ENCODE measurements around the gene CDH4. TPM values are rescaled to one million over a fixed set of nuclear protein-coding genes. Genes with fewer than 3 reads are reported as not detected.

The CDH4 gene
- polyA plus RNA-seq, 1 donor (not counting 4 experiments of a cell fraction or from before 2014, with no cell fraction given): 2.2 TPM

DNA sequence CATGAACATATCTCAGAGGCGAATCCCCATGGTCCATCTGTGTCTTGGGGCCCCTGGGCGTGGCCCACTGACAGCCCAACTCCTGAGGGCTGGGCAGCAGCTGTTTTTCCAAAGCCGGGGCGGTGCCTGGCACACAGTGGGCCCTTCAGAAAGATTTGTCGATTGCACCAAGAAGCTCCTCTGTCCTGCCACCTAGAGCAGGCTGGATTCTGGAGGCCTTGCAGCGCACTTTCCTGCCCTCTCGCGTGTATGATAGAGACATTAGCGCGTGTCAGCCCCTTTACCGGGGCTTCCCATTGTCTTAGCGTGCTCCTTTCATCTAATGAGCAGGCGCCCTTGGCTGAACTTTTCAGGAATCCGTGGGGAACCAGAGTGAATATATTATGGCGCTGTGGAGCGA, 45.4 kb downstream of the CDH4 start:
- FAIRE-seq (no peak), DNase-seq (ENCODE audit: low read depth, low spot score) (no peak)
- Histone ChIP-seq H3K36me3 (ENCODE audit: control insufficient read depth in 2 of 2, extremely low read depth in 1 of 2, insufficient read depth in 2 of 2, low read length in 2 of 2) (no peaks in the 10 kb centered on the region), H3K79me2 (ENCODE audit: control insufficient read depth, insufficient read depth, low read length) (peaks cover 8% of the 10 kb centered on the region), H3K4me1 (ENCODE audit: control insufficient read depth, extremely low read depth, insufficient read depth, low read length) (peaks cover 11% of the 10 kb centered on the region), H3K4me2 (ENCODE audit: control insufficient read depth, extremely low read depth, insufficient read depth, low read depth, low read length) (no peak overlapping the region), H3K9me1 (ENCODE audit: control insufficient read depth, extremely low read depth, insufficient read depth, low read length) (peaks cover 2% of the 10 kb centered on the region), H3K9ac (ENCODE audit: control insufficient read depth, extremely low read depth, insufficient read depth, low read length) (no peak overlapping the region), H3K27ac (ENCODE audit: control insufficient read depth, insufficient read depth, low read length) (no peak overlapping the region), H3K9me3 (ENCODE audit: control insufficient read depth, low read depth, low read length) (no peaks in the 10 kb centered on the region), H3K4me3 (ENCODE audit: control insufficient read depth in 2 of 3, extremely low read depth in 1 of 3, insufficient read depth in 2 of 3, low read depth in 1 of 3, low read length in 3 of 3) (no peak overlapping the region), H4K20me1 (ENCODE audit: control insufficient read depth, extremely low read depth, insufficient read depth, low read length) (peaks cover 21% of the 10 kb centered on the region), H3K27me3 (ENCODE audit: control insufficient read depth, extremely low read depth, insufficient read depth, low read length) (no peaks in the 10 kb centered on the region), H2AFZ (ENCODE audit: control insufficient read depth, low read length) (no peak overlapping the region)
- no peak for TF ChIP-seq EZH2 (IDR thresholded peaks at IDR 0.05; ENCODE audit: low read length)
- TF ChIP-seq, protein P1, sequence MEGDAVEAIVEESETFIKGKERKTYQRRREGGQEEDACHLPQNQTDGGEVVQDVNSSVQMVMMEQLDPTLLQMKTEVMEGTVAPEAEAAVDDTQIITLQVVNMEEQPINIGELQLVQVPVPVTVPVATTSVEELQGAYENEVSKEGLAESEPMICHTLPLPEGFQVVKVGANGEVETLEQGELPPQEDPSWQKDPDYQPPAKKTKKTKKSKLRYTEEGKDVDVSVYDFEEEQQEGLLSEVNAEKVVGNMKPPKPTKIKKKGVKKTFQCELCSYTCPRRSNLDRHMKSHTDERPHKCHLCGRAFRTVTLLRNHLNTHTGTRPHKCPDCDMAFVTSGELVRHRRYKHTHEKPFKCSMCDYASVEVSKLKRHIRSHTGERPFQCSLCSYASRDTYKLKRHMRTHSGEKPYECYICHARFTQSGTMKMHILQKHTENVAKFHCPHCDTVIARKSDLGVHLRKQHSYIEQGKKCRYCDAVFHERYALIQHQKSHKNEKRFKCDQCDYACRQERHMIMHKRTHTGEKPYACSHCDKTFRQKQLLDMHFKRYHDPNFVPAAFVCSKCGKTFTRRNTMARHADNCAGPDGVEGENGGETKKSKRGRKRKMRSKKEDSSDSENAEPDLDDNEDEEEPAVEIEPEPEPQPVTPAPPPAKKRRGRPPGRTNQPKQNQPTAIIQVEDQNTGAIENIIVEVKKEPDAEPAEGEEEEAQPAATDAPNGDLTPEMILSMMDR (optimal IDR thresholded peaks at IDR 0.05 in 1 of 3, IDR thresholded peaks at IDR 0.05 in 1 of 3, conservative IDR thresholded peaks at IDR 0.05 in 1 of 3; ENCODE audit: extremely low read depth in 1 of 3, insufficient read depth in 2 of 3, low read length in 3 of 3): no peak
- dilution Hi-C loops (cut with MboI; ENCODE audit: extremely low pct_ligation_motif_present, low sequenced_read_pairs): no loop called here

DNA sequence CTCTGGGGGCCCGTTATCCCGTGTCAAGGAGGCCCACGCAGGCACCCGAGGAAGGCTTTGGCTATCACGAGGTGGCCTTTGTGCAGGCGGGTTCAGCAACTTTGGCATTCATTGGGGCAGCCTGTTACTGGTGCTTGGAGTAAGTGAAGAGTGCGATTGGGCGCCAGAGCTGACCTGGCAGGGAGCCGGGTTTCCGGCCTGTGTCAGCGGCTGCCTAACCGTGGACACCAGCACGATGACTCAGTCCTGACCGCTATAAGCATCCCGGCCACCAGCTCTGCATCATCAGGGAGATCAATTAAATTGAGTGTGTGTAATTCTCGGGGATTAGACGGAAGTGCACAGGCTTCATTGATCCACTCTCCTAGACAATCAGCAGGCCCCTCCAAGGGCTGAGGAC, 45.9 kb downstream of the CDH4 start:
- Histone ChIP-seq H3K79me2 (ENCODE audit: control insufficient read depth, insufficient read depth, low read length) (peaks cover 10% of the 10 kb centered on the region), H3K9me3 (ENCODE audit: control insufficient read depth, low read depth, low read length) (no peaks in the 10 kb centered on the region), H2AFZ (ENCODE audit: control insufficient read depth, low read length) (no peak overlapping the region), H3K27ac (ENCODE audit: control insufficient read depth, insufficient read depth, low read length) (no peak overlapping the region), H3K9me1 (ENCODE audit: control insufficient read depth, extremely low read depth, insufficient read depth, low read length) (peaks cover 2% of the 10 kb centered on the region), H3K4me1 (ENCODE audit: control insufficient read depth, extremely low read depth, insufficient read depth, low read length) (peaks cover 11% of the 10 kb centered on the region), H3K9ac (ENCODE audit: control insufficient read depth, extremely low read depth, insufficient read depth, low read length) (no peak overlapping the region), H3K36me3 (ENCODE audit: control insufficient read depth in 2 of 2, extremely low read depth in 1 of 2, insufficient read depth in 2 of 2, low read length in 2 of 2) (no peaks in the 10 kb centered on the region), H3K4me3 (ENCODE audit: control insufficient read depth in 2 of 3, extremely low read depth in 1 of 3, insufficient read depth in 2 of 3, low read depth in 1 of 3, low read length in 3 of 3) (no peak overlapping the region), H3K27me3 (ENCODE audit: control insufficient read depth, extremely low read depth, insufficient read depth, low read length) (no peaks in the 10 kb centered on the region), H3K4me2 (ENCODE audit: control insufficient read depth, extremely low read depth, insufficient read depth, low read depth, low read length) (no peak overlapping the region), H4K20me1 (ENCODE audit: control insufficient read depth, extremely low read depth, insufficient read depth, low read length) (peaks cover 26% of the 10 kb centered on the region)
- FAIRE-seq: no peak
- dilution Hi-C loops (cut with MboI; ENCODE audit: extremely low pct_ligation_motif_present, low sequenced_read_pairs): no loop called here
- no peak for DNase-seq (ENCODE audit: low read depth, low spot score)
- TF ChIP-seq, protein P1 (optimal IDR thresholded peaks at IDR 0.05 in 1 of 3, IDR thresholded peaks at IDR 0.05 in 1 of 3, conservative IDR thresholded peaks at IDR 0.05 in 1 of 3; ENCODE audit: extremely low read depth in 1 of 3, insufficient read depth in 2 of 3, low read length in 3 of 3): no peak
- TF ChIP-seq EZH2 (IDR thresholded peaks at IDR 0.05; ENCODE audit: low read length): no peak

All from keratinocyte (primary cell).